Pancreas (tissue), 10 donors: Measurements from ENCODE around the gene NUP93. TPM values are rescaled to one million over a fixed set of nuclear protein-coding genes. Genes with fewer than 3 reads are reported as not detected.

Source experiments
- ATAC-seq, 4 donors: fragments of 200-7000 bp; cut with Tn5 transposase; one replicate each; pipeline versions ENCODE4 v1.8.0 to v1.9.1; 2020; ENCODE audit warnings: mild to moderate bottlenecking in 4 of 4, moderate library complexity in 4 of 4
- DNase-seq, 6 donors: peaks; one replicate each; pipeline ENCODE4 v3.0.0-alpha.2; 2020
- FAIRE-seq: peaks from 2 replicates; lab custom pipeline; 2012; peaks lifted over from hg19 to GRCh38; lab: Jason Lieb, UNC
- H3K27ac ChIP-seq, 4 donors: fragments of 200-600 bp; sonication (generic); 1 replicate in 3 of 4; 2 replicates in 1 of 4; pipeline versions ENCODE4 v1.5.0 to v1.8.0; 2020
- H3K27me3 ChIP-seq, 4 donors: fragments of 200-600 bp; one replicate each; pipeline ENCODE4 v1.8.0; 2021
- H3K36me3 ChIP-seq, 3 donors: fragments of 200-600 bp; sonication (generic) in 1 of 3; one replicate each; pipeline versions ENCODE4 v1.5.0 to v1.8.0; 2020 to 2021
- H3K4me1 ChIP-seq, 3 donors: fragments of 200-600 bp; one replicate each; pipeline ENCODE4 v1.8.0; 2021
- H3K4me3 ChIP-seq, 4 donors: fragments of 200-600 bp; sonication (generic) in 2 of 4; one replicate each; pipeline versions ENCODE4 v1.5.0 to v1.8.0; 2020 to 2021
- H3K9me3 ChIP-seq, 4 donors: fragments of 200-600 bp; one replicate each; pipeline ENCODE4 v1.8.0; 2021
- CTCF ChIP-seq, 4 donors: fragments of 200-600 bp; sonication (generic) in 3 of 4; IDR thresholded peaks; one replicate each; pipeline versions ENCODE4 v1.5.0 to v1.8.0; 2021; ENCODE audit warnings: antibody characterized with exemption in 4 of 4
- WGBS, 2 donors: extraction: QIAGEN DNeasy Blood & Tissue Kit; methylation state at CpG; one replicate each; pipeline ENCODE4 v1.1.7; 2013; 5-methylcytosine and 5-hydroxymethylcytosine counted together
- intact Hi-C, 3 donors: fragments of 100-400 bp; cut with DNase I; formaldehyde crosslinking; loops; one replicate each; pipeline versions ENCODE4 v1.11.1 to v1.14.2; 2022
- polyA plus RNA-seq, 2 donors: library from polyadenylated mRNA; stranded (reverse); fragments of 200-250 nt; gene quantifications; one replicate each; pipeline ENCODE4 v1.2.3, GENCODE V29; 2013
- total RNA-seq, 6 donors: library from RNA; stranded (reverse); fragmentation: NEBNext Ultra II Directional in 4 of 6; extraction: Animal tissue kit (Norgen Biotek cat#: 25700) in 4 of 6; gene quantifications; one replicate each; pipeline versions ENCODE4 v1.2.1 to v1.2.4, GENCODE V29; 2021 to 2023
- donor health status: healthy with polysubstance abuse.
- donor health status: DM: no; HTN: no; CAD: no; lungs with moderate emphysema.
- donor health status: DM: no; HTN: no; CAD: no.
- donor health status: control.
- donor health status: control.
- donor health status: Bipolar disorder and iron deficiency.
- donor health status: DM: yes; HTN: yes; CAD: no.
- donor health status: DM: no; HTN: no; CAD: no.
- donor health status: DM: no; HTN: no; CAD: no.
- donor health status: DM: yes; HTN: yes; CAD: no.

Gene NUP93
- total and polyA plus RNA-seq, 8 donors = 13.1 to 31.4 (median 21.2) TPM

- Histone ChIP-seq H3K27me3 (no peaks in the 10 kb centered on the region), H3K4me1 (peaks cover 0 to 4% (median 0%) of the 10 kb centered on the region in 3 donors), H3K27ac (no peak overlapping the region), H3K36me3 (no peaks in the 10 kb centered on the region), H3K9me3 (no peaks in the 10 kb centered on the region), H3K4me3 (no peak overlapping the region)
- WGBS, 2 donors = 91 to 95% methylated on average over 5 of the region's 5 CpGs
- ATAC-seq (no peak), DNase-seq (no peak), FAIRE-seq (no peak)
- intact Hi-C loops = no loop called here
- TF ChIP-seq CTCF (IDR thresholded peaks at IDR 0.05) = no peak
Measured at GRCh38 chr16:56697456-56698155, 32.3 kb upstream of the NUP93 start.

- H3K4me1 ChIP-seq = peaks cover 0 to 4% (median 0%) of the 10 kb centered on the region in 3 donors
- 19 to 63% methylated on average over 1 of the region's 1 CpG for WGBS, 2 donors
- intact Hi-C loops = loop anchor here in 1 of 3 donors (10.0 kb wide), 1 partner anchor 115 kb away; the partner anchor contains the start of gene MT3
Measured at GRCh38 chr16:56700195-56700594, 29.7 kb upstream of the NUP93 start.

GRCh38 chr16:56700631-56701030 lies 29.3 kb upstream of the NUP93 start:
- no peaks in the 10 kb centered on the region for H3K36me3 ChIP-seq
- H3K4me3 ChIP-seq = no peak overlapping the region
- TF ChIP-seq CTCF (IDR thresholded peaks at IDR 0.05) = no peak
- no peaks in the 10 kb centered on the region for H3K27me3 ChIP-seq
- intact Hi-C loops = loop anchor here in 1 of 3 donors (10.0 kb wide), 1 partner anchor 116 kb away; the partner anchor contains the start of gene MT3
- peaks cover 0 to 4% (median 0%) of the 10 kb centered on the region in 3 donors for H3K4me1 ChIP-seq
- 88 to 100% methylated on average over 1 of the region's 1 CpG for WGBS, 2 donors
- no peaks in the 10 kb centered on the region for H3K9me3 ChIP-seq
- DNase-seq (no peak), ATAC-seq (no peak), FAIRE-seq (no peak)
- no peak overlapping the region for H3K27ac ChIP-seq

More at GRCh38 chr16:56700195-56700594, 29.7 kb upstream of the NUP93 start:
- DNase-seq = no peak
- H3K9me3 ChIP-seq = no peaks in the 10 kb centered on the region
- no peak for ATAC-seq
- no peak for FAIRE-seq
- no peak overlapping the region for H3K4me3 ChIP-seq
- H3K27me3 ChIP-seq = no peaks in the 10 kb centered on the region
- TF ChIP-seq CTCF (IDR thresholded peaks at IDR 0.05) = no peak
- H3K36me3 ChIP-seq = no peaks in the 10 kb centered on the region
- no peak overlapping the region for H3K27ac ChIP-seq

GRCh38 chr16:56701534-56701933 lies 28.4 kb upstream of the NUP93 start:
- Histone ChIP-seq H3K4me3 (no peak overlapping the region), H3K4me1 (peaks cover 0 to 4% (median 0%) of the 10 kb centered on the region in 3 donors), H3K36me3 (no peaks in the 10 kb centered on the region), H3K9me3 (no peaks in the 10 kb centered on the region), H3K27ac (no peak overlapping the region), H3K27me3 (no peaks in the 10 kb centered on the region)
- no peak for DNase-seq
- intact Hi-C loops = loop anchor here in 1 of 3 donors (10.0 kb wide), 1 partner anchor 117 kb away; the partner anchor contains the start of gene MT3
- TF ChIP-seq CTCF (IDR thresholded peaks at IDR 0.05) = no peak
- no peak for FAIRE-seq
- 84% methylated on average over 7 of the region's 7 CpGs for WGBS, 2 donors
- ATAC-seq = no peak

GRCh38 chr16:56702836-56703235 lies 27.1 kb upstream of the NUP93 start:
- no peaks in the 10 kb centered on the region for H3K9me3 ChIP-seq
- H3K27ac ChIP-seq = no peak overlapping the region
- FAIRE-seq (no peak), DNase-seq (no peak), ATAC-seq (no peak)
- WGBS, 2 donors = 83 to 88% methylated on average over 5 of the region's 5 CpGs
- no peaks in the 10 kb centered on the region for H3K27me3 ChIP-seq
- peaks cover 0 to 4% (median 0%) of the 10 kb centered on the region in 3 donors for H3K4me1 ChIP-seq
- no peaks in the 10 kb centered on the region for H3K36me3 ChIP-seq
- intact Hi-C loops = loop anchor here in 1 of 3 donors (10.0 kb wide), 1 partner anchor 118 kb away; the partner anchor contains the start of gene MT3
- TF ChIP-seq CTCF (IDR thresholded peaks at IDR 0.05) = no peak
- H3K4me3 ChIP-seq = no peak overlapping the region
